IMR-90 (cell line): Measurements from ENCODE around the gene TMA7. TPM values are rescaled to one million over a fixed set of nuclear protein-coding genes. Genes with fewer than 3 reads are reported as not detected.
A peak's percentile ranks its signal among the peaks of the same experiment; 100 is the strongest.

Experiments
- ATAC-seq: fragments of 200-7000 bp; cut with Tn5 transposase; 2 replicates; pipeline ENCODE4 v1.9.1; 2020; ENCODE audit warnings: low read depth, mild to moderate bottlenecking, moderate library complexity
- BruUV-seq: library from RNA; stranded (reverse); fragments of 400-500 nt; replicated peaks from 2 replicates; lab custom pipeline; 2021; lab: Mats Ljungman, UMichigan
- CTCF ChIA-PET: fragments of 300-600 bp; formaldehyde crosslinking; extraction: SDS; loops from one replicate; lab custom pipeline; 2021; ENCODE audit warnings: antibody characterized with exemption; lab: Yijun Ruan, JAX
- POLR2A ChIA-PET: fragments of 300-600 bp; sonication (Branson Sonifier 250); formaldehyde crosslinking; loops from one replicate; lab custom pipeline; 2022; ENCODE audit warnings: antibody characterized with exemption; ENCODE audit not compliant: unreplicated experiment; lab: Charles Lee
- DNase-seq: peaks from one replicate; pipeline ENCODE4 v3.0.0; 2013
- H2AFZ ChIP-seq: replicated peaks from 2 replicates; pipeline ENCODE3; 2013; ENCODE audit warnings: low read length, mild to moderate bottlenecking; ENCODE audit not compliant: poor library complexity
- H2AK5ac ChIP-seq: 2 replicates; pipeline ENCODE4 v1.6.1; 2013; ENCODE audit warnings: low read depth, low read length, inconsistent platforms
- H2AK9ac ChIP-seq: replicated peaks from 2 replicates; pipeline ENCODE3; 2013; ENCODE audit warnings: mild to moderate bottlenecking, low read depth, low read length, moderate library complexity; ENCODE audit not compliant: poor library complexity
- H2BK120ac ChIP-seq: 2 replicates; pipeline ENCODE4 v1.6.1; 2013; ENCODE audit warnings: low read depth, low read length, inconsistent platforms
- H2BK15ac ChIP-seq: 3 replicates; pipeline ENCODE4 v1.6.1; 2013; ENCODE audit warnings: low read depth, low read length, inconsistent platforms
- H2BK20ac ChIP-seq: 2 replicates; pipeline ENCODE4 v1.6.1; 2013; ENCODE audit warnings: low read depth, mild to moderate bottlenecking, inconsistent platforms, low read length, moderate library complexity
- H2BK5ac ChIP-seq: 2 replicates; pipeline ENCODE4 v1.6.1; 2013; ENCODE audit warnings: mild to moderate bottlenecking, low read depth, low read length, inconsistent platforms; ENCODE audit not compliant: poor library complexity, severe bottlenecking
- H3K14ac ChIP-seq: replicated peaks from 2 replicates; pipeline ENCODE4 v1.6.1; 2013; ENCODE audit warnings: low read depth, low read length, inconsistent platforms
- H3K18ac ChIP-seq: 2 replicates; pipeline ENCODE4 v1.6.1; 2013; ENCODE audit warnings: low read depth, low read length, control low read depth
- H3K23ac ChIP-seq: 2 replicates; pipeline ENCODE4 v1.6.1; 2013; ENCODE audit warnings: low read depth, low read length, inconsistent platforms
- H3K27ac ChIP-seq: 2 replicates; pipeline ENCODE4 v1.5.1; 2013; ENCODE audit warnings: mild to moderate bottlenecking, control low read depth, low read length; ENCODE audit not compliant: insufficient read depth
- H3K27me3 ChIP-seq: 2 replicates; pipeline ENCODE4 v1.6.1; 2013; ENCODE audit warnings: low read length; ENCODE audit not compliant: control insufficient read depth, insufficient read depth
- H3K36me3 ChIP-seq: 2 replicates; pipeline ENCODE4 v1.6.1; 2013; ENCODE audit warnings: low read length, mixed read lengths; ENCODE audit not compliant: control insufficient read depth, insufficient read depth
- H3K4ac ChIP-seq: 2 replicates; pipeline ENCODE4 v1.6.1; 2013; ENCODE audit warnings: low read depth, low read length, inconsistent platforms
- H3K4me1 ChIP-seq: 2 replicates; pipeline ENCODE4 v1.6.1; 2013; ENCODE audit warnings: low read length, mixed read lengths; ENCODE audit not compliant: control insufficient read depth, insufficient read depth
- H3K4me2 ChIP-seq: 2 replicates; pipeline ENCODE4 v1.6.1; 2013; ENCODE audit warnings: low read depth, mild to moderate bottlenecking, control low read depth, low read length, moderate library complexity
- H3K4me3 ChIP-seq: 2 replicates; pipeline ENCODE4 v1.5.1; 2013; ENCODE audit warnings: low read depth, mild to moderate bottlenecking, control low read depth, low read length, moderate library complexity; ENCODE audit not compliant: insufficient read depth
- H3K56ac ChIP-seq: 2 replicates; pipeline ENCODE4 v1.6.1; 2013; ENCODE audit warnings: low read length, inconsistent platforms; ENCODE audit not compliant: insufficient read depth; ENCODE audit errors: extremely low read depth
- H3K79me1 ChIP-seq, 2 experiments: 2 replicates each; pipeline ENCODE4 v1.6.1; 2013; ENCODE audit warnings: low read length in 2 of 2, inconsistent platforms in 1 of 2, low read depth in 1 of 2
- H3K9ac ChIP-seq: 2 replicates; pipeline ENCODE4 v1.6.1; 2013; ENCODE audit warnings: low read depth, low read length, control low read depth
- H3K9me1 ChIP-seq: 2 replicates; pipeline ENCODE4 v1.6.1; 2013; ENCODE audit warnings: low read length, inconsistent platforms; ENCODE audit not compliant: insufficient read depth
- H3K9me3 ChIP-seq: 2 replicates; pipeline ENCODE4 v1.6.1; 2013; ENCODE audit warnings: low read length; ENCODE audit not compliant: control insufficient read depth, insufficient read depth
- H4K20me1 ChIP-seq: 2 replicates; pipeline ENCODE4 v1.6.1; 2013; ENCODE audit warnings: low read length, inconsistent platforms; ENCODE audit not compliant: insufficient read depth
- H4K5ac ChIP-seq: 2 replicates; pipeline ENCODE4 v1.6.1; 2013; ENCODE audit warnings: mild to moderate bottlenecking, low read depth, low read length, control low read depth
- H4K8ac ChIP-seq, 2 experiments: 2 replicates each; pipeline ENCODE4 v1.6.1; 2013; ENCODE audit warnings: low read depth in 2 of 2, low read length in 2 of 2, control low read depth in 1 of 2, inconsistent platforms in 1 of 2
- H4K91ac ChIP-seq: 2 replicates; pipeline ENCODE4 v1.6.1; 2013; ENCODE audit warnings: low read depth, low read length, inconsistent platforms; ENCODE audit not compliant: insufficient read depth
- CEBPB ChIP-seq: IDR thresholded peaks from 2 replicates; pipeline ENCODE4 v1.6.1; 2012; ENCODE audit warnings: low read depth, low read length, improper control_type of control experiment
- CHD1 ChIP-seq: IDR thresholded peaks from 2 replicates; pipeline ENCODE4 v1.6.1; 2012; ENCODE audit warnings: low read depth, low read length, improper control_type of control experiment
- CTCF ChIP-seq: conservative IDR thresholded peaks from 2 replicates; pipeline ENCODE4 v1.5.1; 2012; ENCODE audit warnings: mild to moderate bottlenecking, low read depth, low read length, improper control_type of control experiment
- ELK1 ChIP-seq: fragments of 150-350 bp; IDR thresholded peaks from 2 replicates; pipeline ENCODE4 v1.6.1; 2016; ENCODE audit warnings: low read depth, mild to moderate bottlenecking, low read length, moderate library complexity, borderline replicate concordance
- FOS ChIP-seq: fragments of 150-350 bp; IDR thresholded peaks from 2 replicates; pipeline ENCODE4 v1.6.1; 2016; ENCODE audit warnings: low read depth, low read length
- MAFK ChIP-seq: IDR thresholded peaks from 2 replicates; pipeline ENCODE4 v1.6.1; 2012; ENCODE audit warnings: low read depth, low read length, improper control_type of control experiment
- MAZ ChIP-seq: IDR thresholded peaks from 2 replicates; pipeline ENCODE4 v1.6.1; 2012; ENCODE audit warnings: low read depth, mild to moderate bottlenecking, low read length, improper control_type of control experiment, moderate library complexity, borderline replicate concordance
- MXI1 ChIP-seq: IDR thresholded peaks from 2 replicates; pipeline ENCODE4 v1.6.1; 2012; ENCODE audit warnings: low read depth, mild to moderate bottlenecking, low read length, moderate library complexity, borderline replicate concordance
- POLR2A ChIP-seq: IDR thresholded peaks from 2 replicates; pipeline ENCODE4 v1.6.1; 2012; ENCODE audit warnings: mild to moderate bottlenecking, low read depth, low read length
- RAD21 ChIP-seq: IDR thresholded peaks from 2 replicates; pipeline ENCODE4 v1.6.1; 2012; ENCODE audit warnings: low read length, improper control_type of control experiment
- RCOR1 ChIP-seq: IDR thresholded peaks from 2 replicates; pipeline ENCODE4 v1.6.1; 2012; ENCODE audit warnings: mild to moderate bottlenecking, low read length, improper control_type of control experiment; ENCODE audit not compliant: insufficient replicate concordance
- USF2 ChIP-seq: fragments of 150-350 bp; IDR thresholded peaks from 2 replicates; pipeline ENCODE4 v1.6.1; 2017; ENCODE audit warnings: mild to moderate bottlenecking, antibody characterized with exemption, low read length, low read depth
- WGBS, 2 experiments: methylation state at CpG; one replicate each; pipeline versions ENCODE4 v1.1.5 to v1.1.7; 2013; ENCODE audit warnings: missing lambda C conversion rate in 2 of 2; ENCODE audit not compliant: insufficient read length in 1 of 2; ENCODE audit errors: extremely low coverage in 2 of 2; 5-methylcytosine and 5-hydroxymethylcytosine counted together
- dilution Hi-C: fragments of 300-500 bp; cut with HindIII; formaldehyde crosslinking; loops from one replicate; pipeline ENCODE4 v1.14.3; 2018; ENCODE audit warnings: low sequenced_read_pairs; ENCODE audit not compliant: unreplicated experiment
- in situ Hi-C: fragments of 300-500 bp; cut with MboI; formaldehyde crosslinking; loops from 3 replicates; pipeline ENCODE4 v1.14.3; 2019; ENCODE audit warnings: low sequenced_read_pairs, inconsistent platforms, mixed read lengths
- intact Hi-C: fragments of 100-400 bp; cut with micrococcal nuclease; formaldehyde crosslinking; loops from 2 replicates; pipeline ENCODE4 v1.10.0; 2022
- polyA plus RNA-seq, 3 experiments: library from polyadenylated mRNA; depleted of rRNA; stranded (reverse); fragments of >200 nt; gene quantifications; 2 replicates each; pipeline ENCODE4 v1.2.3, GENCODE V29; 2012; ENCODE audit warnings: low replicate concordance in 1 of 3
- total RNA-seq: library from RNA; depleted of rRNA; stranded (reverse); fragments of >200 nt; gene quantifications from 2 replicates; pipeline ENCODE4 v1.2.3, GENCODE V29; 2012

TMA7 gene
- total and polyA plus RNA-seq, 2 of the 4 experiments (the other 2 are of a cell fraction): 81.9 to 240 TPM

- TF ChIP-seq ELK1 (no peak), MAZ (no peak)
Observed at GRCh38 chr3:48468329-48468731, 28.3 kb downstream of the TMA7 start (continued).

- dilution Hi-C loops: no loop called here
- ATAC-seq (no peak), DNase-seq (no peak)
- no peak overlapping the region for H3K4me3 ChIP-seq
- POLR2A ChIA-PET: no interaction called here
- H3K9me1 ChIP-seq: peaks cover 13% of the 10 kb centered on the region; the same call in 1 of the 2 replicates
- no peak overlapping the region for H3K4me2 ChIP-seq
- H3K27me3 ChIP-seq: no peaks in the 10 kb centered on the region
- intact Hi-C loops: loop anchor here (5.0 kb wide), 1 partner anchor 218 kb away; the partner anchor contains the start of gene NCKIPSD
- no peak overlapping the region for H4K5ac ChIP-seq
- no peak overlapping the region for H2BK120ac ChIP-seq
- no peak overlapping the region for H3K4ac ChIP-seq
- no peak overlapping the region for H2BK20ac ChIP-seq
- H4K8ac ChIP-seq: no peak overlapping the region
- no peak overlapping the region for H3K18ac ChIP-seq
- peaks cover 4 to 68% of the 10 kb centered on the region in 2 experiments for H3K79me1 ChIP-seq
- peaks cover 26% of the 10 kb centered on the region for H3K4me1 ChIP-seq
- in situ Hi-C loops: loop anchor here (5.0 to 10.0 kb wide), 2 partner anchors 88 to 196 kb away; partner anchors contain the start of genes CELSR3 and PFKFB4
- CTCF ChIA-PET: no interaction called here
- H4K20me1 ChIP-seq: no peaks in the 10 kb centered on the region; the same call in 1 of the 2 replicates
- no peak overlapping the region for H3K14ac ChIP-seq
- no peak overlapping the region for H2BK15ac ChIP-seq
- BruUV-seq: no TSS peak
- peaks cover 34% of the 10 kb centered on the region for H3K36me3 ChIP-seq
- no peak overlapping the region for H2AK5ac ChIP-seq
- H3K27ac ChIP-seq: no peak overlapping the region
- H3K23ac ChIP-seq: no peak overlapping the region
- no peaks in the 10 kb centered on the region for H3K9me3 ChIP-seq
- 85% methylated on average over 11 of the region's 29 CpGs; no CpG with 5 or more reads in 1 of the 2 experiments for WGBS, 2 experiments
- no peak overlapping the region for H2AFZ ChIP-seq
- H4K91ac ChIP-seq: no peak overlapping the region
- H3K9ac ChIP-seq: no peak overlapping the region
- H3K56ac ChIP-seq: no peak overlapping the region
- H2BK5ac ChIP-seq: no peak overlapping the region
- H2AK9ac ChIP-seq: peak overlapping the region; percentile 36
- TF ChIP-seq FOS (no peak), RAD21 (no peak), CTCF (no peak), POLR2A (no peak), USF2 (no peak), CEBPB (no peak), RCOR1 (no peak), MAFK (no peak), MXI1 (no peak), CHD1 (no peak)
Observed at GRCh38 chr3:48469046-48469915, 29.2 kb downstream of the TMA7 start.
